Measurements from ENCODE around the gene COA1.
"Not testable (repeated sequence)": the region's sequence is repeated elsewhere in the genome, so short reads cannot be mapped to it uniquely, and the experiment has no call there.

The COA1 gene

DNA sequence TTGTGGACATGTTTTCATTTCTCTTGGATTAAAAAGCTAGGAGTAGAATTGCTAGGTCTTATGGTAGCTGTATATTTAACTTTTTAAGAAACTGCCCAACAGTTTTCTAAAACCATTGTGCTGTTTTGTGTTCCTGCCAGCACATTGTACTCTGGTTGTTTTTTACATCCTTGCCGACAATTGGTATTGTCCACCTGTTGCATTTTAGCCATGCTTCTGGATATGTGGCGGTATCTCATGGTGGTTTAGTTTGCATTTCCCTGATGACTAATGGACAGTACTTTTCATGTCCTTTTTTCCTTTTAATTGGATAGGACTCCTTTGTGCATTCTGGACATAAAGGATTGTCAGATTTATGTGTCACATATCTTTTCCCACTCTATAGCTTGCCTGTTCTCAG is 100.9 kb downstream of the COA1 start:
- DNase-seq (ENCODE audit: low read depth, low spot score): no peak

DNA sequence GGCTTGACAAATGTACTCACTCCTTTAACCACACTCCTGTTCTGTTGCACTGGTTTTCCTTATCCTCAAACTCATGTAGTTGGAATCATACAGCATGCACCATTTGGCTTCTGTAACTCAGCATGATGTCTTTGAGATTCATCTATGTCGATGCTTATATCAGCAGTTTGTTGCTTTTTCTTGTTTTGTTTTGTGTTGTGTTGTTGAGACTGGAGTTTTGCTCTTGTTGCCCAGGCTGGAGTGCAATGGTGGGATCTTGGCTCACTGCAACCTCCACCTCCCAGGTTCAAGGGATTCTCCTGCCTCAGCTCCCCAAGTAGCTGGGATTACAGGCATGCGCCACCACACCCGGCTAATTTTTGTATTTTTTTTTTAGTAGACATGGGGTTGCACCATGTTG is 101.5 kb downstream of the COA1 start:
- DNase-seq (ENCODE audit: low read depth, low spot score): not testable (repeated sequence)

DNA sequence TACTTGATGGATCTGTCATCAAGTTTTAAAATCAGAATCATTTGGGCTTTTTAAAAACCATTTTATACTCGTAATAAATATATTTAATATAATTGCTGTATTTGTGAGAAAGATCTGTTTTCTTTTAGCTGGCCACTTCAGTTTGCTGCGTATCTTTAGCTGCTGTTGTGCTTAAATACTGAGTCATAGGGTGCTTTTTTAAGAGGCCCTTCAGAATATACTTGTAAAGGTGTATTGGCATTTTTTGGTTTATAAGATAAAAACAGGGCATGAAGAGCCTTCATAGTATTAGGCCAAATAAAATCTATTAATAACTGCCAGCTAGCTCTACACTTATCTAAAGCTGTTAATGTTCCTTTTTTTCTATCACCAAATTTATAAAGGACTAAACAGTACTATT is 102.6 kb downstream of the COA1 start:
- DNase-seq (ENCODE audit: low read depth, low spot score): no peak

DNA sequence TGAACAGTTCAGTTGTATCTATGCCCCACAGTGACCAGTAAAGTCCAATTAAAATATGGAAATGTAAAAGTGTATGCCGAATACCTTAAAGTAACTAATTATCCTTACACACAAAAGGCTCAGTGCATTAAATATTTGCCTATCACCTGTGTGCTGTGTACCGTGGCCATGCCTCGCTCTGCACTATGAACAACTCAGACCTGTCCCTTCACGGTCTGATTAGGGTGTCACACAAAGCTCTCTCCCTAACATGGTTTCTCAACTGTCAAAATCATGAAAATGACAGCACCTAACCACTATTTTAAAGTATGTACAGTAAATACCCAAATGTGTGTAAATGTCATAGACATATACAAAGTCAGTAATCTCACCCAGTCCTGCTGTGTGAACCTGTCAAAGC is 103.3 kb downstream of the COA1 start:
- DNase-seq (ENCODE audit: low read depth, low spot score): no peak

DNA sequence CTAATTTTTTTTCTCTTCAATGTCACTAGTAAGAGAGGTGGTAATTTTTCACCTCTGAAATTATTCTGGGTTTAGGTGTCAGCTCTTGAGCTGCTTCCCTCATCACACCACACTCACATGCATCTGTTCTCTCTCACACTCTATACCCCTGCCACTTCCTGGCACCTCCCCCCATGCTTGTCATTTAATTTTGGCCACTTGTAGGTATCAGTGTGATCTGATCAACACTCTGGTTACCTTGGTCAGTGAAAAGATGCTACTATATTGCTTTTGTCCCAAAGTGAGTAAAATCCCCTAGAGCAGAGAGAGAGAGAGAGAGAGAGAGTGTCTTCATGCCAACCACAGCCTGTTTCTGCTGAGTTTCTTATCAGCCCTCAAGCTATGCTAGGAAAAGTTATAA is 103.9 kb downstream of the COA1 start:
- no peak for DNase-seq (ENCODE audit: low read depth, low spot score)

DNA sequence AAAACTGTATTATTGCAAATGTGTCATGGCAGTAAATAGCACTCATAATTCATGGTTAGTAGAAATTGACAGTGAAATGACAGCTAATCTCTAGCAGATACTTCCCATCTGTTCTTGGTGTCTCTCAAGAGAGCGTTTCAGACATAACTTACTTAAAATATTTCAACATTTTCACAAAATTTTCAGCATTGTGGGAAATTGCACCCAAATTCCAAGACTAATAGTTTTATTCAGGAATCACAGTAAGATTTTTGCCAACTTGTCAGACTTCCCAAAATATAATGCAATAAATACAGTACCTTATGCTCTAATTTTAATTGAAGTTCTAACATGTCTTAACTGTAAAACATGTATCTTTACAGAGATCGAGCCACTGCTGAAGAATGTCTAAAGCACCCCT is 105.2 kb downstream of the COA1 start:
- no peak for DNase-seq (ENCODE audit: low read depth, low spot score)

DNA sequence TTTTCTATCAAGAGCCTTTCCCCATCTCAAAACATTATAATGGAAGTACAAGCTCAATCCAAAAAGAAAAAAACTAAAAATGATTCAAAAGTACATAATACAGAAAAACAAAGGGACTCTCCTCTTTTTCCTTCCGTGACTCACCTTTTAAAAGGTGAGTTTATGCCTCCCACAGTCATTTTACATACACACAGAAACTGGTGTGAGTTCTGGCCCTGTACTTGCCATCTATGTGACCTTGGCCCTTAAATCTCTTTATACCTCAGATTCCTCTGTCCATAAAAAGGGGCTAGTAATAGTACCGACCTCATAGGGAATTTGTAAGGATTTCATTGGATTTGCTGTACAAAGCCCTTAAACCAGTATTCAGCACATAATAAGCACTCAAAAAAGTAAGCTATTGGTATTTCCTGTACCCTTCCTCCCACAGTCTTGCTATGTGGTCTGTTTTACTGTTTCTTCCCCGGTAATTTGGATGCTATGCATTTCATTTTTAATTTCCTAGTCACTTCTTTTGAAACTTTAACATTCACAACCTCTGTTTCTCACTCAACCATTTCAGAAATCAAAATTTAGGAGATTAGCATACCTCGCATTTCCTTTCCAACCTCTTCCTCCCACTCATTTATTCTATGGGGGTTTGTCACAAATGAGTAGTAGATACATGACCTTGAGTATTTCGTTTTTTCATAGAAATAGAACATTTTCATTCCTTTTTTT is 107.4 kb downstream of the COA1 start:
- no peak for DNase-seq (ENCODE audit: low read depth, low spot score)

DNA sequence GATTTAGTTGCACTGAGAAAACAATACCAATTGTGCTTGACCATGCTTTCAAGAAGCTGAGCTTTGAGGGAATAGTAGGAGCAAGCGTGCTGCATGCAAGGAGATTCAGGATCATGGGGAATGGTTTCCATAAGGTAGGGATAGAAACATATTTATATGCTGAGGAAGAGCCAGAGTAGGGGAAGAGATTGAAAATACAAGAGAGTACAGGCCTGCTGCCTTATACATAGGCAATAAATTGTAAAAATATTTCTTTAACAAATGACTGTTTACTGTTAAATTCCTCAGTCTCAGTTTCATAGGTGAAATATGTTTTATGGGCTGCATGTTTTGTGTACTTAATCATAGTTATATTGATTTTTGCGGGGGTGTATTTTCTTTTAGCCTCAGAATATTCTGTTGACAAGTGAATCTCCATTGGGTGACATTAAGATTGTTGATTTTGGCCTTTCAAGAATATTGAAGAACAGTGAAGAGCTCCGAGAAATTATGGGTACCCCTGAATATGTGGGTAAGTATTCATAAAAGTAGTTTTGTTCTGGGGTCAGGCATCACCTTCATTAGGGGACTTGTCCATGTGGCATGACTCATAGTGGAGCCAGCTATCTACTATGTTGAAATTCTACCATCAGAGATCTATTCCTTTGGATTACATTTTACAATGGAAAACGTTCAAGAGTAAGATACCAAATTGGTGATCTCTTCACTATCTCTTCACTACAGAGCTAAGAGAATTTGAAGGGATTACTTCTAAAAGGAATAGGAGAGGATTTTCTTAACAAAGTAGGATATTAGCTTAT is 109.9 kb downstream of the COA1 start:
- DNase-seq (ENCODE audit: low read depth, low spot score): no peak

DNA sequence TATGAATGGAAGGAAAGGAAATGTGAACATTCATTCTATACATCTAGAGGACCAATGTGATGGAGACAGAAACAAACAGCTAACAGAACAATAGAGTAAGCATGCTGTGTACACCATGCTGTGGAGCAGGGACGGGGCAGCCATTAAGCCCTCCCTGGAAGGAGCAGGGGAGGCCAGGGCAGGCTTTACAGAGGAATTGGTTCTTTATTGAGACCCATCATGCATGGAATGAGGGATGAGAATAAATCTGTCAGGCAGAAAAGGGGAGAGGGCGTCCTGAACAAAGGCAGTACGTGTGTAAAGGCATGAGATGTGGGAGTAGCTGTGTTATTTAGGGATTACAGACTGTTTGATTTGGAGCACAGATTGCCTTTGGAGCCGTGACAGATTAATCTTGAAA is 111.2 kb downstream of the COA1 start:
- DNase-seq (ENCODE audit: low read depth, low spot score): no peak

DNA sequence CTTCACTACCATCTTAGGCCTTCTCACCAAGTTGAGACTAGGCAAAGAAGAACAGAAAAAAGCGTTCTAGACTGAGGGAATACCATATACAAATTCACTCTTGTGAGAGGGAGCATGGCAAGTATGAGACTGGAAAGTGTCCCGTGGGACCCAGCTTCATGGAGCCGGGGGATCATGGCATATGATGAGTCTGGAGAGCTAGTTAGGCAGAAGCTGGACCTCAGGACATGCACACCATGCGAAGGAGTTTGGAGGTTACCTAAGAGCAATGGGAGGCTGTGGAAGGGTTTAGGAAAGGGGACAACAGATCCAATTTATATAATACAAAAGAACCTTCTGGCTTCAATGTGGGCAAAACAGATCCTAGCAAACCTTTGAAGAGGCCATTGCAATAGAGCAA is 112.3 kb downstream of the COA1 start:
- no peak for DNase-seq (ENCODE audit: low read depth, low spot score)

DNA sequence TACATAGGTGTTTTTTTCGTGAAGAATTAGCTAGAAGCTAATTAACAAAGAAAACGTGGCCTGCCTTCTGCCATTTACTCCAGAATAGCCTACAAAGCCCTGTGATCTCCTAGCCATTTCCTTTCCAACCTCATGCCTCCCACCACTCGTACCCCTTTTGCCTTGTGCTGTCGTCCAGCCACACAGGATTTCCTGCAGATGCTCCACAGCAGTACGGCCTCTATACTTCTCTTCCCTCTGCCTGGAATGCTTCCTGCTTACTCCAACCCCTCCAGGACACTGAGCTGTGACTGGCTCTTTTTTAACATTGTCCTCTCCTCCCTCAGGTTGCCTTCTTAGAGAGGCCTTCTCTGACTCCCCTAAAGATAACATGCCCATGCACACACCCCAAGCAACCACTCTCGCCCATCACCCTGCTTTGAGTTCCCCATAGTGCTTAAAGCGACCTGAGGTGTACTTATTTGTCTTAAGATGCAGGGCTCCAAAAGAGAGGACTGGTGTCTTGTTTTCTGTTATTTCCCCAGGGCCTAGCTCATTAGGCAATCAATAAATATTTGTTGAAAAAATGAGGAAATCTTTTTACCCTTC is 113.7 kb downstream of the COA1 start:
- DNase-seq (ENCODE audit: low read depth, low spot score): no peak

DNA sequence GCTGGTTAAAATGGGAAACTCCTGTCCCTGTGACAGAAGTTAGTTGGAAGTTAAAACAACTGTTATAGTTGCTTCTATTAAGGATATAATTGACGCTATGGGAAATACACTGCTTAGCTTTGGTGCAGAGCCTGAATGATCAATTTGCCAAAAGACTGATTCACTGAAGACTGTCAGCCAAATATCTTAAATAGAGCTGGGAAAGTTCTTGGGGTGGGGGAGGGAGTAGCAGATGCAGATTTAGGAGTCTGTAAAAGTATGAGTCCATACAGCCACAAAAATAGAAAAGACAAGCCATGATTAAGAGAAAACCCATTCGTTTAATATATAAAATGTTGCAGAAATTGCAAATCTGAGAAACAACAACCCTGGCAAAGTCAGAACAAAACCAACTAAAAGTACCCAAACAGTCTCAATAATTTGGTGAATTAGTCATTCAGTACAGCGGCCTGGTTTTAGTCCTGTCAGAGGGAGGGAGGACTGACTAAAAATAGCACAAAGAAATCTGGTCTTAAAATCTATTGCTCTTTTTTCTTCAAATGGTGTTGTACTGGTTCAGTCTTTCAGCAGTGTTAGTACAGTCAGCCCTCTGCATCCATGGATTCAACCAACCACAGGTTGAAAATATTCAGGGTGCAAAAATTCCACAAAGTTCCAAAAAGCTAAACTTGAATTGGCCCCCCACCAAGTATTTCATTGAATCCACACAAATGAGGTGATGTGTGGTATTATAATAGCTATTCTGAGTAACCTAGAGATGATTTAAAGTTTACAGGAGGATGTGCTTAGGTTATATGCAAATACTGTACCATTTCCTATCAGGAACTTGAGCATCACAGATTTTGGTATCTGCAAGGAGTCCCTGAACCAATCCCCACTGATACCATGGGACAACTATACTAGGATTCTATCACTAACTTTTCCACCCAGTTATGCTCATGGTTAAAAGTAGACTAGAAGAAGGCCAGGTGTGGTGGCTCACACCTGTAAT is 116.4 kb downstream of the COA1 start:
- no peak for DNase-seq (ENCODE audit: low read depth, low spot score)

DNA sequence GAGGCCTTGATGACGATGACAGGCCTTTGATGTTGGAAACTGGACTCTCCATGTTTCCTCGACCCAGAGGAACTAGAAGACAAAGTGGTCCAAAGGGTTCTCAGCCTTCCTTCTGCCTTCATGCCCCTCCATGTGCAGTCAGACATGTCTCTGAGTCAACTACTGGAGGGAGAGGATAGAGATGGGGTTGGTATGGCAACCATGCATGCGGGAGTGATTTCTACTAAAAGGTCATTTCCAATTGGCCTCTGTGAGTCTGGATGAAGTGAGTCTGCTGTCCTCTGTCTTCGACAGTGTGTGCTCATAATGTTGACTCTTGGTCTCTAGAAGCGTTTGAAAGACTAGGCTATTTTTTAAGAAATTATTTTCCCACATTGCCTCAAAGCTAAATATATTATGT is 117.2 kb downstream of the COA1 start:
- no peak for DNase-seq (ENCODE audit: low read depth, low spot score)

DNA sequence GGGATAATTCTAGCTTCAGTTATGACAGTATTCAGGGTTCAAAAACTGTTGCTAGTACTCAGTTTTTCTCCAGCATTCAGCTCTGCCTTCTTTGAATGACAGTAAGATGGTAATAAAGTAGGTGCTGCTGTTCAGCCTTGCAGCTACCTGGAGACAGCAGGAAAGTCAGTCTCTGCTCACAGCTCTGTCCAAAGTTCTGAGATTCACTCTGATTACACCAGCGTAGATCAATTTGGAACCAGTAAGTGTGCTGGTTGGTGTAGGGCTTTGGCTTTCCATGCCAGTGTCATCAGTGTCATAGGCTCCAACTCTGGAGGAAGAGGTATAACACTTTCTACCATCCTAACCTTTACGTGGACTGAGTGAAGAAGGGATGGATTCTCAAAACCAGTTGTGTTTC is 120.2 kb downstream of the COA1 start:
- no peak for DNase-seq (ENCODE audit: low read depth, low spot score)

DNA sequence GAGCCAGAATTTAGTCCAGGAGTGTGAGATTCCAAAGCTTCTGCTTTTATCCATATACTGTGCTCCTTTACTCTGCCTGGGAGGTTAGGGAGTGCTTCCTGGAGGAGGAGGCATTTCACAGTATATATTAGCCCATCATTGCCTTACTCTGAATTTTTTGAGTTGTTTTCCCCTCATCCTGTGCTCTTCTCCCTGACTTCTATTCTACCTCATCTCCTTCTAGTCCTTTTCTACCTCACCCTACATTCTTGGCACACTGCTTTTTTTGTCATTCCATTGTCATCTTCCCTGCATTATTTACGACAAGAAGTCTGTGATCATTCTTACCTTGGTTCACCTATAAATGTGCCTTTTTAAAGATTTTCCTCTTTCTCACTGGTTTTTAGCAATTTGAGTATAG is 125.1 kb downstream of the COA1 start:
- DNase-seq (ENCODE audit: low read depth, low spot score): no peak

DNA sequence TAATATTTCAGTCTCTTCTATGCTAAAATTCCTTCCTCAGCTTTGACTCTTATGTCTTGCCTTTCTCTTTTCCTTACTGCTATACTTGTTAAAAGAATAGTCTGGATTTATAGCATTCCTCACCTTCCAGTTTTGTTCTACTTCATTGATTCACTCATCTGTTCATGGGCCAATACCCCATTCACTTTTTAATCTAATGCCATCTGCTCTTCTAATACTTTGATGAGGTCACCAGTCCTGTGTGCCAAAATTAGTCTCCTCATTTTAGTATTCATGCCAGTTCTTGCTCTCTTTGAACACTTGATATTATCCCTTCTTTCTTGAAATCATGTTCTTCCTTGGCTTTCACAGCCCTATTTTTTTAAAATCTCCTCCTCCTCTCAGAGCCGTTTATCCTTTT is 127.1 kb downstream of the COA1 start:
- no peak for DNase-seq (ENCODE audit: low read depth, low spot score)

DNA sequence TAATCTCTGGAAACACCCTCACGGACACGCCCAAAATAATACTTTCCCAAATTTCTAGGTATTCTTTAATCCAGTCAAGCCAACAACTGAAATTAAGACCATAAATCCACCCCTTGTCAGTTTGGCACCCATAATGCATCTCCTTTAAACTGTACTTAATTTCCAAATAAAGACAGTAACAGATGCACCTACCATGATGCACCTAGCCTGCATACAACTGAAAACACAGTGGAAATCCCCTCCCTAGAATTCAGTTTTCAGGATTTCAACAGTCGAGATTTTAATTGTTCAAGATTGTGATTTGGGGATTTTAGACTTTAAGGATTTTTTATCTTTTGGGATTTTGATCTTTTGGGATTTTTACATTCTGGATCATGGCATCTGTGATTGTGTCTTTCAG is 129.3 kb downstream of the COA1 start:
- DNase-seq (ENCODE audit: low read depth, low spot score): no peak

DNA sequence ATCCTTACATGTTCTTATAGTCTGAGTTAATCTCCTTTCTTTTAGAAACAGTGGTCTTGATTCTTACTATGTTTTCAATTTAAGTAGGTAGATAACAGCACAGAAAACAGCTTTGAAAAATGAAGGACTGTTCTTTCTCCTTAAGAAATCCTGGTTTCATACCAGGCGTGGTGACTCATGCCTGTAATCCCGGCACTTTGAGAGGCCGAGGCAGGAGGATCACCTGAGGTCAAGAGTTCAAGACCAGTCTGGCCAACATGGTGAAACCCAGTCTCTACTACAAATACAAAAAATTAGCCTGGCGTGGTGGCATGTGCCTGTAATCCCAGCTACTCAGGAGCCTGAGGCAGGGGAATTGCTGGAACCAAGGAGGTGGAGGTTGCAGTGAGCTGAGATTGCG is 132.9 kb downstream of the COA1 start:
- DNase-seq (ENCODE audit: low read depth, low spot score): not testable (repeated sequence)

DNA sequence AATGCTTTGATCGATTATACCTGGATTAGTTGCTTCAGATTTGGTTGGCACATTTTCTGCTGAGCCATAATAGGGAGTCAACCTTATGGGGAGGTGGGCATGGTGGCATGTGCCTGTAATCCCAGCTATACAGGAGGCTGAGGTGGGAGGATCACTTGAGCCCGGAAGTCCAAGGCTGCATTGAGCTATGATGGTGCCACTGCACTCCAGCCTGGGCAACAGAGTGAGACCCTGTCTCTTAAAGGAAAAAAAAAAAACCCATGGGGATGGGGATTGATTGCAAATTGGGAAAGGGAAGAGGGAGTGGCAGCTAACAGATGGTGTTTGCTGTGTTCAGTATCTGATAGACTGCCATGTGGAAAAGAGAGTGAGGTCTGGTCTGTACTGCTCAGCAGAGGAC is 135.3 kb downstream of the COA1 start:
- DNase-seq (ENCODE audit: low read depth, low spot score): no peak

DNA sequence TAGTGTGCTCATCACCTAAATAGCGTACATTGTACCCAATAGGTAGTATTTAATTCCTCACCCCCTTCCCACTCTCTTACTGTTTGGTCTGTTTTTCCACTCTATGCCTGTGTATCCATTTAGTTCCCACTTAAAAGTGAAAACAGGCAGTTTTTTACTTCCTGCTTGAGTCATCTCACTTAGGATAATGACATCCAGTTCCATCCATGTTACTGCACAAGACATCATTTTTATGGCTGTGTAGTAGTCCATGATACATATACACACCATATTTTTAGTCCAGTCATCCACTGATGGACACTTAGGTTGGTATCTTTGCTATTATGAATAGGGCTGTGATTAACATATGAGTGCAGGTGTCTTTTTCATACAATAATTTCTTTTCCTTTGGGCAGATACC is 136.3 kb downstream of the COA1 start:
- no peak for DNase-seq (ENCODE audit: low read depth, low spot score)

DNA sequence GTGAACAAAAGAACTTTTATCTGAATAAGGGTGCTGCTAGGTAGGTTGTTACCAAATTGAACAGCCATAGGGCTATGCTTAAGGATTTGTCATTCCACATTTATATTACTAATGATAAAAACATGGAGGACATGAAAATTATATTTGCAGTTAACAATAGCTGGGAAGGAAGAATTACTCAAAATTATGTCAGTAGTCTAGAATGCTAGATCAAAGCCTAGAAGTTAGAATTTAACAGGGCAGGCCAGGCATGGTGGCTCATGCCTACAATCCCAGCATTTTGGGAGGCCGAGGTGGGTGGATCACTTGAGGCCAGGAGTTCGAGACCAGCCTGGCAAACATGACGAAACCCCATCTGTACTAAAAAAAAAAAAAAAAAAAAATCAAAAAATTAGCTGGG is 137.0 kb downstream of the COA1 start:
- DNase-seq (ENCODE audit: low read depth, low spot score): no peak

All from iPS DF 19.7 (cell line).